ENCODE measurements around the gene PSD2. TPM values are rescaled to one million over a fixed set of nuclear protein-coding genes. Genes with fewer than 3 reads are reported as not detected.

The PSD2 gene
- total RNA-seq, 3 donors from 2014 or later (not counting 1 experiment from before 2014, with no cell fraction given), result 1.3 to 2.5 (median 1.3) TPM

GRCh38 chr5:139748505-139748826, 47.1 kb upstream of the PSD2 start:
- H3K4me3 Mint-ChIP-seq, result peak overlapping the region; percentile 94
- no peaks in the 10 kb centered on the region for H3K9me3 Mint-ChIP-seq
- peaks cover 38 to 54% of the 10 kb centered on the region in 2 donors for H3K4me1 Mint-ChIP-seq
- Histone ChIP-seq H3K4me1 (ENCODE audit: control insufficient read depth, insufficient read depth, low read length) (peaks cover 48% of the 10 kb centered on the region), H3K9me3 (ENCODE audit: control insufficient read depth, insufficient read depth, low read length) (no peaks in the 10 kb centered on the region), H3K27ac (ENCODE audit: low read length) (peak overlapping the region; percentile 99), H3K36me3 (ENCODE audit: control insufficient read depth, insufficient read depth, low read length) (no peaks in the 10 kb centered on the region), H3K4me3 (ENCODE audit: low read length) (no peak overlapping the region), H3K27me3 (ENCODE audit: control insufficient read depth, insufficient read depth, low read length) (no peaks in the 10 kb centered on the region)
- peak overlapping the region; percentile 94 to 98 for H3K27ac Mint-ChIP-seq
- 35% methylated on average over 27 of the region's 27 CpGs for WGBS (ENCODE audit: insufficient coverage)
- DNase-seq (no peak), ATAC-seq (no peak)
- no peaks in the 10 kb centered on the region for H3K36me3 Mint-ChIP-seq
- H3K27me3 Mint-ChIP-seq (ENCODE audit: low read depth in 2 of 2), result no peaks in the 10 kb centered on the region
- TF ChIP-seq, protein P1, sequence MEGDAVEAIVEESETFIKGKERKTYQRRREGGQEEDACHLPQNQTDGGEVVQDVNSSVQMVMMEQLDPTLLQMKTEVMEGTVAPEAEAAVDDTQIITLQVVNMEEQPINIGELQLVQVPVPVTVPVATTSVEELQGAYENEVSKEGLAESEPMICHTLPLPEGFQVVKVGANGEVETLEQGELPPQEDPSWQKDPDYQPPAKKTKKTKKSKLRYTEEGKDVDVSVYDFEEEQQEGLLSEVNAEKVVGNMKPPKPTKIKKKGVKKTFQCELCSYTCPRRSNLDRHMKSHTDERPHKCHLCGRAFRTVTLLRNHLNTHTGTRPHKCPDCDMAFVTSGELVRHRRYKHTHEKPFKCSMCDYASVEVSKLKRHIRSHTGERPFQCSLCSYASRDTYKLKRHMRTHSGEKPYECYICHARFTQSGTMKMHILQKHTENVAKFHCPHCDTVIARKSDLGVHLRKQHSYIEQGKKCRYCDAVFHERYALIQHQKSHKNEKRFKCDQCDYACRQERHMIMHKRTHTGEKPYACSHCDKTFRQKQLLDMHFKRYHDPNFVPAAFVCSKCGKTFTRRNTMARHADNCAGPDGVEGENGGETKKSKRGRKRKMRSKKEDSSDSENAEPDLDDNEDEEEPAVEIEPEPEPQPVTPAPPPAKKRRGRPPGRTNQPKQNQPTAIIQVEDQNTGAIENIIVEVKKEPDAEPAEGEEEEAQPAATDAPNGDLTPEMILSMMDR (IDR thresholded peaks at IDR 0.05), result no peak
- intact Hi-C loops (cut with micrococcal nuclease), result loop anchor here (10.0 kb wide), 1 partner anchor 54 kb away; no protein-coding TSS in a partner anchor

DNA sequence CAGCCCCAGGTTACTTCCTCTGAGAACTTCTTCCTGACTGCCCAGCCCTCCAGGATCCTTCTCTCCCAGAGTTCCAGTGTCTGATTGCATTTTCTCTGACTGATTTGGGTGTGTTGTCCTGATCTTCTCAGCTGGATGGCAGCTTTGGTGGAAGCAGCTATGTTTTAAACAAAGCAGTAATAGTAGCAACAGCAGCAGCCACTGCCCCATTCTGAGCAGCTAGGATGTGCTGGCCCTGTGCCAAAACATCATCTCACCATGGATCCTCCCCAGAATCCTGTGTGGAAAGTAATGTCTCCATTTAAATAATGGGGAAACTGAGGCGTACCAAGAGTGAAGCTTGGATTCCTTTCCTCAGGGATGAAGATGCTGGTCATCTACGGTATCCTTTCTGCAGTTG, 46.4 kb upstream of the PSD2 start:
- no peaks in the 10 kb centered on the region for H3K9me3 Mint-ChIP-seq
- H3K27me3 ChIP-seq (ENCODE audit: control insufficient read depth, insufficient read depth, low read length), result no peaks in the 10 kb centered on the region
- H3K27me3 Mint-ChIP-seq (ENCODE audit: low read depth in 2 of 2), result no peaks in the 10 kb centered on the region
- peak overlapping the region; percentile 94 for H3K4me3 Mint-ChIP-seq
- no peaks in the 10 kb centered on the region for H3K9me3 ChIP-seq (ENCODE audit: control insufficient read depth, insufficient read depth, low read length)
- ATAC-seq, result no peak
- TF ChIP-seq, protein P1 (IDR thresholded peaks at IDR 0.05), result no peak
- peaks cover 48% of the 10 kb centered on the region for H3K4me1 ChIP-seq (ENCODE audit: control insufficient read depth, insufficient read depth, low read length)
- DNase-seq, result peak in 1 of 2 donors; percentile 29
- H3K27ac Mint-ChIP-seq, result peak overlapping the region; percentile 94 to 98
- intact Hi-C loops (cut with micrococcal nuclease), result loop anchor here (10.0 kb wide), 1 partner anchor 54 kb away; no protein-coding TSS in a partner anchor
- 91% methylated on average over 2 of the region's 2 CpGs for whole genome bisulfite sequencing (ENCODE audit: insufficient coverage)
- H3K4me3 ChIP-seq (ENCODE audit: low read length), result no peak overlapping the region
- peaks cover 38 to 53% of the 10 kb centered on the region in 2 donors for H3K4me1 Mint-ChIP-seq
- H3K36me3 ChIP-seq (ENCODE audit: control insufficient read depth, insufficient read depth, low read length), result no peaks in the 10 kb centered on the region
- no peaks in the 10 kb centered on the region for H3K36me3 Mint-ChIP-seq
- peak overlapping the region; percentile 35 for H3K27ac ChIP-seq (ENCODE audit: low read length)

DNA sequence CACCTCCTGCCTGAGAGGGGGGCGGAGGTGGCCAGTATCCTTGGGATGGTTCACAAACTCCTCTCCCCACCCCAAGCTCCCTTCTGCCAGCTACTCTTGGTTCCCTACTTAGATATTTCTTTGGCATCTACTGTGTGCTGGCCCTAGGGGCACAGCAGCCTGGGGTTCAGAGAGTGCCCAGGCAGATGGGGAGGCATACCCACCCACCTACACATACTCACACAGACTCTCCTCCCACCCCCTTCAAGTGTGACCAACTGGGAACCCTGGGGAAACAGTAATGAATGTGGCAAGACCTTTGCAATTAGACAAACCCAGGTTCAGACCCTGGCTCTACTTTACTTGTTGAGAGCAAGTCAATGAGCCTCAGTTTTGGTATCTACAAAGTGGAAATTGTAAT, 44.4 kb upstream of the PSD2 start:
- Histone ChIP-seq H3K4me1 (ENCODE audit: control insufficient read depth, insufficient read depth, low read length) (peaks cover 49% of the 10 kb centered on the region), H3K36me3 (ENCODE audit: control insufficient read depth, insufficient read depth, low read length) (no peaks in the 10 kb centered on the region), H3K9me3 (ENCODE audit: control insufficient read depth, insufficient read depth, low read length) (no peaks in the 10 kb centered on the region), H3K27me3 (ENCODE audit: control insufficient read depth, insufficient read depth, low read length) (peaks cover 2% of the 10 kb centered on the region), H3K27ac (ENCODE audit: low read length) (no peak overlapping the region), H3K4me3 (ENCODE audit: low read length) (no peak overlapping the region)
- peaks cover 0 to 6% of the 10 kb centered on the region in 2 donors for H3K27me3 Mint-ChIP-seq (ENCODE audit: low read depth in 2 of 2)
- TF ChIP-seq, protein P1 (IDR thresholded peaks at IDR 0.05), result no peak
- H3K4me3 Mint-ChIP-seq, result no peak overlapping the region
- peaks cover 40 to 55% of the 10 kb centered on the region in 2 donors for H3K4me1 Mint-ChIP-seq
- intact Hi-C loops (cut with micrococcal nuclease), result no loop called here
- DNase-seq, result no peak
- H3K9me3 Mint-ChIP-seq, result no peaks in the 10 kb centered on the region
- WGBS (ENCODE audit: insufficient coverage), result 80% methylated on average over 1 of the region's 1 CpG
- peak overlapping the region in 1 of 2 donors; percentile 94 for H3K27ac Mint-ChIP-seq
- no peak for ATAC-seq
- no peaks in the 10 kb centered on the region for H3K36me3 Mint-ChIP-seq
